ENCODE data around the gene RPRD1A.
"Not testable (repeated sequence)": the region's sequence is repeated elsewhere in the genome, so short reads cannot be mapped to it uniquely, and the experiment has no call there.

Gene RPRD1A

DNA sequence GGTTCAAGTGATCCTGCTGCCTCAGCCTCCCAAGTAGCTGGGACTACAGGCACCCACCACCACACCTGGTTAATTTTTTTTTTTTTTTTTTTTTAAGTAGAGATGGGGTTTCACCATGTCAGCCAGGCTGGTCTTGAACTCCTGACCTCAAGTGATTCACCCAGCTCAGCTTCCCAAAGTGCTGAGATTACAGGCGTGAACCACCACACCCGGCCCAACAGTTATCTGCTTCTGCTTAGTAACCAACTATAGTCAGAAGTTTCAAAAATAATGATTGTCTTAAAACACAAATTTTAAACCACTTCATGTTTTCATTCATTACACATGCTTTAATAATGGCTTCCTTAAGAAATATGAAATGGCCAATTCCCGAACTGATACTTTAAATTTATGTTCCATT, 43.1 kb downstream of the RPRD1A start:
- DNase-seq = not testable (repeated sequence)

DNA sequence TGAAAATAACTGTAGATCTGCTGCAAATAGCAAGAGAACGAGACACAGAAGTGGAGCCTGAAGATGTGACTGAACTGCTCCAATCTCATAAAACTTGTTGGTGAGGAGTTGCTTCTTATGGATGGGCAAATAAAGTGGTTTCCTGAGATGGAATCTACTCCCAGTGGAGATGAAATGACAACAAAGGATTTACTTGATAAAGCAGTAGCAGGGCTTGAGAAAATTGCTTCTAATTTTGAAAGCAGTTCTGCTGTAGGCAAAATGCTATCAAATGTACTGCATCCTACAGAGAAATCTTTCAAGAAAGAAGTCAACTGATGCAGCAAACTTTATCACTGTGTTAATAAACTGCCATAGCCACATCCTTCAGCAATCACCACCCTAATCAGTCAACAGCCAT, 44.0 kb downstream of the RPRD1A start:
- DNase-seq = no peak

DNA sequence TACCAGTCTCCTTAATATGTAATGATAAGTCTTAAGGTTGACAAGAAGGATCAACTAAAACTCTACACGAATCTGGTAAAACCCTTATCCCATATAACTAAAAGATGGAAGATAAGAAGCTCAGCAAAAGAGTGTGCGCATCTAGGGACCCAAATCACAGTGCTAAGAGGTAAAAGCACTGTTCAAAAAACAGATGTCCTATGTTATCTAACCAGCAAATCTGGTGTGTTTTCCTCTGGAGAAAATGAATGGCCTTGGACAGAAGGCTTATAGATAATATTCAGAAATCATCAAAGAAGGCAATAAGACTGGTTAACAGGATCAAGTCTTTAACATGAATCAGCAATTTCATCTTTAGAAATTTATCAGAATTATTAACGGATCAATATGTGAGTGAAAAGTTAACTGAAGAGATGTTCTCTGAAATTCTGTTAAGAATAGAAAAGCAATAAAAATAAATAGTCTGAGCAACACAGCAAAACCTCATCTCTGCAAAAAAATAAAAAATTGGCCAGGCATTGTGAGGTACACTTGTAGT, 47.1 kb downstream of the RPRD1A start:
- DNase-seq = no peak

GRCh38 chr18:36017232-36017631, 50.1 kb downstream of the RPRD1A start:
- DNase-seq = no peak

DNA sequence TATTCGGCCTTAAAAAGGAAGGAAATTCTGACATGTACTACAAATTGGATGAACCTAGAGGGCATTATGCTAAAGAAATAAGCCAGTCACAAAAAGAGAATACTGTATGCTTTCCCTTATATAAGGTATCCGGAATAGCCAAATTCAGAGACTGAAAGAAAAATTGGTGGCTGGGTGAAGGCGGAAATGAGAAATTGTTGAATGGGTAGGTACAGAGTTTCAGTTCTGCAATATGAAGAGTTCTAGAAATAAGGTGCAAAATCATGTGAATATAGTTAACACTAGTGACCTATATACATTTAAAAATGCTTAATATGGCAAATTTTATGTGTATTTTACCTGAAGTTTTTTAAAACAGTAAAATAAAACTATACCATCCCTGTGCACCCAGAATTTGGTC, 51.7 kb downstream of the RPRD1A start:
- no peak for DNase-seq

GRCh38 chr18:36012891-36013290, 54.5 kb downstream of the RPRD1A start:
- DNase-seq = no peak

DNA sequence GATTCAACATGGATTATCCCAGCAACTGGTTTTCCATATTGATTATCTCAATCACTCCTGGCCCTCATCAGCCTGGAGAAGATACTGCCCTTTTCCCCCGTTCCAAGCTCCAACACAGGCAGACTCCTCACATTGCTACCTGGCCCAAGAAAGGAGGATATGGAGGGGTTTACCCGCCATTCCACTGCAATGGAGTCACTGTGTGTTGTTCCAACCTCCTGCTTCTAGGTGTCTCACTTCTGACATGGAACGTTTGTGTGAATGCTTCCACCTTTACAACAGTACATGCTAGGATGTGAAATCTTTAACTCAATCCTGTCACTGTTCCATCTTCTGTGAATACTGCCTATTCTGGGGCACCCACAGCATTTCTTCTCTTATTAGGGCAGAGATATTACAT, 58.1 kb downstream of the RPRD1A start:
- DNase-seq = no peak

- DNase-seq = no peak
Observed at GRCh38 chr18:36006997-36007396, 60.4 kb downstream of the RPRD1A start.

GRCh38 chr18:35999925-36000324, 67.4 kb downstream of the RPRD1A start:
- DNase-seq = no peak

DNA sequence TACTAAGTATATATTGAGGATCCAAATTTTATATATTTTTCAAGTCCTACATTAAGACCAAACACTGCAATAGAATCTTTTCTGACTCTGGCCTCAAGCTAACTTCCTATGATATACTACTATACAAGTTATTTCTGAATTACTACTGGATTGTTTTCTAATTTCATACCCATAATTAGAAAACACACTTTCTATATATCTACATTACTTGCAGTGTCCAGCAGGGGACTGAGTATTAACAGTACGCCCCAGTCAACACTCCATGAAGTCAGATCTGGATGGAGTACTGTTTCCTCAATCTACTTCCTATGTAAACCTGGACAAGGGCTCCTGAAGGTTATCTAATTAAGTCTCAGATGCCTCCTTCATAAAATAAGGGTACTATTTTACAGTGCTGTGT, 68.4 kb downstream of the RPRD1A start:
- no peak for DNase-seq

- DNase-seq = no peak
Observed at GRCh38 chr18:35993013-35993412, 74.3 kb downstream of the RPRD1A start.

- DNase-seq = no peak
Observed at GRCh38 chr18:35991696-35992095, 75.7 kb downstream of the RPRD1A start.

DNA sequence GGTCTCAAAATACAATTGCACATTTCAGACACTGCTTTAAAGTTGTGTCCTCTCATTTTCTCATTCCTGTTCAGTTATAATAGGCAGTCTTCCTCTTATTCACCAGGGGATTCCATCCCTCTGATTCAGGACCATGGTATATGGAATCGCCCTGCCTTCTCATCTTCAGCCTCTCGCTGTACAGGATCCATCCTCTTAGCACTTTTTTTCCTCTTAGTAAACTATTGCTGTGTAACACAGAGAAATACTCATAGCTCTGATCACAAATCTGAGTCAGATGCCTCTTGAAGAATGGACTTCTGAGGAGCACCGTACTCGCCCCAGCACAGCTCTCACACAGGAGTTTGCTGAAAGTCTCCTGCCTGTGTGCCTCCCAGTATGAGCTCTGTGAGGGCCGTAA, 83.5 kb downstream of the RPRD1A start:
- no peak for DNase-seq

DNA sequence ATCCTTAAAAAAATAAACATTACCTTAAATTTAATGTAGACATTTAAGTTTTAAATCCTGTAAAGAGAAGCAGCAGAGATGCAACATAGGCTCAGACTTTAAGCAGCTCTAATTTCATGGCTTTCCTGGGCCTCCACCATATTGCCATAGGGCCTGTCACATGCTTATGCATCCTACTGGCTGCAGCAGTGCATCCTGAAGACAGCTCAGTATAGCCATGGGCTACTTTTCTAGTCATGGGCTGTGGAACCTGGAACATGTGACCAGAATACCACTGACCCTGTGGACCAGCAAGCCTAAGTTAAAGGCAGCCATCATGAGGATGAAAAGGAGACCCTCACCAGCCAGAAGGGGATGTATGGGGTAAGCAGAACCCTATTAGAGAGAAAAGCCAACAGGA, 84.2 kb downstream of the RPRD1A start:
- DNase-seq = no peak

- no peak for DNase-seq
Observed at GRCh38 chr18:35982409-35983114, 84.8 kb downstream of the RPRD1A start.

DNA sequence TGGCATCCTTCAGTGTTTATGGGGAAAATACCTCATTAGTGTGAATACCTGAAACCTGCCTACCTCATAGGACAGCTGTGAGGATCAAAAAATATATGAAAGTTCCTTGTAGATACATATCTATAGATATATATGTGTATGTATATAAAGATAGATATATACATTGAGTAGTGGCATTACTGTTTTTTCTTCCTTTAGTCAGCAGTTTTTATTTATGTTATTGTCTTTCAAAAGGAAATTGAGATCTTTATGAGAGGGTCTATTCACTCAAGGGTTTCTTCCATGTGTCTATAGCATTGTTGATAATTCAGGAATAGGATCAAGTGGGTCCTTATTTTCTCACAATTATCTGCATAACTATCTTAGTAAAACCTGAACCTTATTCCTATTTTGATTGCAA, 88.2 kb downstream of the RPRD1A start:
- DNase-seq = no peak

- no peak for DNase-seq
Observed at GRCh38 chr18:35974181-35974580, 93.2 kb downstream of the RPRD1A start.

DNA sequence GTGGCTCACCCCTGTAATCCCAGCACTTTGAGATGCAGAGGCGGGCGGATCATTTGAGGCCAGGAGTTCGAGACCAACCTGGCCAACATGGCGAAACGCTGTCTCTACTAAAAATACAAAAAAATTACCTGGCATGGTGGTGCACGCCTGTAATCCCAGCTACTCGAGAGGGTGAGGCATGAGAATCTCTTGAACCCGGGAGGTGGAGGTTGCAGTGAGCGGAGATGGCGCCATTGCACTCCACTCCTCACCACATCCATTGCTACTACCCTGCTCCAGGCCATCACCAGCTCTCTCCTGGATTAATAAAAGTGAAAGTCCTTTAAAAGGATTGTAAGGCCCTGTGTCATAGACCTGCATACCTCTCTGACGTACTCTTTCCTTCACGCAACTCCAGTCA, 93.7 kb downstream of the RPRD1A start:
- DNase-seq = no peak

- DNase-seq = peak; percentile 65
Observed at GRCh38 chr18:35972197-35973000, 95.0 kb downstream of the RPRD1A start, which contains the start of gene RMP24. TSS of gene RMP24 (plus strand) at chr18:35972679.

DNA sequence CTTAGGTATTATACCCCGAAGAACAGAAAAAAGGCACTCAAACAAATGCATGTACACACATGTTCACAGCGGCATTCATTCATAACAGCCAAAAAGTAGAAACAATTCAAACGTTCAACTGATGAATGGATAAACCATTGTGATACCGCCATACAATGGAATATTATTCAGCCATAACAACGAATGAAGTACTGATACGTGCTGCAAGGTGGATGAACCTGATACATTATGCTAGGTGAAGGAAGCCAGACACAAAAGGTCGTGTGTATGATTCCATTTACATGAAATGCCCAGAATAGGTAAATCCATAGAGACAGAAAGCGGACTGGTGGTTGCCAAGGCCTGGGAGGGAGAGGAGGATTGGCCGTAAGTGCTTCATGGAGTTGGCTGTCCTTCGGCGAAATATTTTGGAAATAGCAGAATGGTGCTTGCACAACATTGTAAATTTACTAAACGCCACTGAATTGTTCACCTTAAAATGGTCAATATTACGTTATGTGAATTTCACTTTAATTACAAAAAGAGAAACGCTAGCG, 95.6 kb downstream of the RPRD1A start:
- DNase-seq = no peak

GRCh38 chr18:35969676-35970075, 97.7 kb downstream of the RPRD1A start:
- no peak for DNase-seq

DNA sequence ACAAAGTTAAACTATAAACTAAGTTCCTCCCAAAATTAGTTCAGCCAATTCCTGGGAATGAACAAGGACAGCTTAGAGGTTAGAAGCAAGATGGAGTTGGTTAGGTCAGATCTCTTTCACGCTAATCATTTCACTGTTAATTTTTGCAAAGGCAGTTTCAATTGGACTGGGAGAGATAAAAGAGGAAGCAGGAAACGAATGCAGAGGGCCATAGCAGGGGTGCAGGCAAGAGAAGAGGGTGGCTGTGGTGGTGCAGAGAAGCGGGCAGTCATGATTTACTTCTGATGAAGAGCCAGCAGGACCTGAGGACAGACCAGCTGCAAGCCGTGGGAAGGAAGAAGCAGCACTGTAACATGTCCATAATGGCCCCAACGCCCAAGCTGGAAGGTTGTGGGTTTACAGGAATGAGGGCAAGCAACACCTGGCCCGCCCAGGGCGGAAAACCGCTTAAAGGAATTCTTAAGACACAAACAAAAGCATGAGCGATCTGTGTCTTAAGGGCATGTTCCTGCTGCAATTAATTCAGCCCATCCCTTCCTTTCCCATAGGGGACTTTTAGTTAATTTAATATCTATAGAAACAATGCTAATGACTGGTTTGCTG, 99.0 kb downstream of the RPRD1A start:
- no peak for DNase-seq

- DNase-seq = not testable (repeated sequence)
Observed at GRCh38 chr18:35967866-35968265, 99.5 kb downstream of the RPRD1A start.

DNA sequence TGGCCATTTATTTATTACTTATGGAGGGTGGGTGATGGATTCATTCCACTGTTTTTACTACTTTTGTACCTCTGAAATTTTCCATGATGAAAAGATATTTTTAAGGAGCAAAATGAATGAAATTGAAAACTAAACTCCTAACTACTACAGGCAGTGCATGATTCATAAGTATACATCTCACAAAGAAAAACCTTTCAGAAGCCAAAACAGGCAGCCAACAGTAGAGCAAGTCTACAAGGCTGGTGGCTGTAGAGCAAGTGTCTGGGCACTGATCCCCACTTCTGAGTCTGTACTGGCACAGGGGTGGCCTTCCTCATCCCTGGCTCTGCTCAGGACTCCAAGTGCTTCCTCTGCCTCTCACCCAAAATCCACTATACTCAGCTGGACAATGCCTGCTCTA, 103.0 kb downstream of the RPRD1A start:
- no peak for DNase-seq
